Measurements from ENCODE around the gene GALNT11. TPM values are rescaled to one million over a fixed set of nuclear protein-coding genes. Genes with fewer than 3 reads are reported as not detected.
A peak's percentile ranks its signal among the peaks of the same experiment; 100 is the strongest.

GALNT11 gene
- total RNA-seq, 3 donors from 2014 or later = 57.1 to 65.7 (median 58.7) TPM

GRCh38 chr7:152130658-152131590, 105.5 kb downstream of the GALNT11 start:
- H3K27ac ChIP-seq = no peak overlapping the region
- DNase-seq (ENCODE audit: low spot score in 2 of 2) = no peak
- H3K4me3 ChIP-seq = no peak overlapping the region
- intact Hi-C loops (cut with DNase I; ENCODE audit: low total_unique reads) = no loop called here
- H3K9me3 ChIP-seq = no peaks in the 10 kb centered on the region
- TF ChIP-seq CTCF (IDR thresholded peaks at IDR 0.05) (no peak), POLR2AphosphoS5 (IDR thresholded peaks at IDR 0.05) (no peak), POLR2A (IDR thresholded peaks at IDR 0.05) (no peak)
- H3K27me3 ChIP-seq = no peaks in the 10 kb centered on the region
- H3K36me3 ChIP-seq = no peaks in the 10 kb centered on the region
- no peaks in the 10 kb centered on the region for H3K4me1 ChIP-seq

DNA sequence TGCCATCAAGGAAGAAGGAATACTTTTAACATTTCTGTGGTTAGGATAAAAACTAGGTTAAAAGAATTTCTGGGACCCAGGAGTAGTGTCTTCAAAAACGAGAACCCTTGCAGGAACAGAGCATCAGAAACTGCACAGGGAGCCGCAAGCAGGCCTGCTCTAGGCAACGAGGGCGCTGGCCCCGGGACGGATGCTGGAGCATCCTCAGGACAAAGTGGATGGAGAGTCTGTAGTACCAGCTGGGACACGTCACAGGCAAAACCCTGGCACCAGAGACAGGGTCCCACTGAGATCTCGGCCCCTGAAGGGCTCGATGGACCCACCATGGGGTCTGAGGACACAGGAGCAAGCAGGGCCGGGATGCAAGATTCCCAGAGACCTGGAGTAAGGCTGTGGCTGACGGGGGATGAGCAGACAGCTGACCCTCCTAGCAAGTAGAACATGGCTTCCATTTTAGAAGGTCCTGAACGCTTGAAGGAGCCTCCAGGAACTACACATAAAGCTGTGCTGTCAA, 106.6 kb downstream of the GALNT11 start:
- TF ChIP-seq POLR2AphosphoS5 (IDR thresholded peaks at IDR 0.05) (no peak), POLR2A (IDR thresholded peaks at IDR 0.05) (no peak), CTCF (IDR thresholded peaks at IDR 0.05) (no peak)
- Histone ChIP-seq H3K4me3 (no peak overlapping the region), H3K36me3 (no peaks in the 10 kb centered on the region), H3K27me3 (no peaks in the 10 kb centered on the region), H3K27ac (no peak overlapping the region), H3K9me3 (no peaks in the 10 kb centered on the region), H3K4me1 (no peaks in the 10 kb centered on the region)
- no peak for DNase-seq (ENCODE audit: low spot score in 2 of 2)
- intact Hi-C loops (cut with DNase I; ENCODE audit: low total_unique reads) = no loop called here

- Histone ChIP-seq H3K9me3 (no peaks in the 10 kb centered on the region), H3K4me1 (no peaks in the 10 kb centered on the region), H3K27me3 (no peaks in the 10 kb centered on the region), H3K36me3 (no peaks in the 10 kb centered on the region), H3K4me3 (no peak overlapping the region), H3K27ac (no peak overlapping the region)
- no peak for TF ChIP-seq POLR2AphosphoS5 (IDR thresholded peaks at IDR 0.05)
- TF ChIP-seq POLR2A (IDR thresholded peaks at IDR 0.05) = no peak
- DNase-seq (ENCODE audit: low spot score in 2 of 2) = no peak
- intact Hi-C loops (cut with DNase I; ENCODE audit: low total_unique reads) = no loop called here
Observed at GRCh38 chr7:152132812-152133211, 107.3 kb downstream of the GALNT11 start.

GRCh38 chr7:152133804-152134203, 108.3 kb downstream of the GALNT11 start:
- Histone ChIP-seq H3K4me3 (no peak overlapping the region), H3K27me3 (no peaks in the 10 kb centered on the region), H3K9me3 (no peaks in the 10 kb centered on the region), H3K27ac (no peak overlapping the region), H3K4me1 (no peaks in the 10 kb centered on the region), H3K36me3 (no peaks in the 10 kb centered on the region)
- TF ChIP-seq POLR2AphosphoS5 (IDR thresholded peaks at IDR 0.05) (no peak), POLR2A (IDR thresholded peaks at IDR 0.05) (no peak), CTCF (IDR thresholded peaks at IDR 0.05) (no peak)
- intact Hi-C loops (cut with DNase I; ENCODE audit: low total_unique reads) = no loop called here
- no peak for DNase-seq (ENCODE audit: low spot score in 2 of 2)

DNA sequence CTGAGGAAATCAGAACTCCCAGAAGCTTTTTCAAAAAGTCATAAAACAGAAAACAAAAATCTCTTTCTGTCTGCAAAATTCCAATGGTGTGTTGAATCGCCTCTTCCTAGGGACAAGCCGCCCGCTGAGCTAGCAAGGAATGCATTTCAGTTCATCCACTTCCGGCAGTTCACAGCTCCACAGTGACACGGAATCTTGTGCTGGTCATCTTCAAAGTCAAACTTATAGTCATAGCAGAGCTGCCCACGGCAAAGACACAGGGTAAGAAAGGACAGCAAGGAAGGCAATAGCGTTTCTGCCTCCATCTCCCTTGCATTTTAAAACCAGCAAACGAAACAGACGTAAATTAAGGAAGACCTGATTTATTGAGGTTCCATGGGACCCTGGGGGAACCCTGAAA, 111.2 kb downstream of the GALNT11 start:
- no peak for DNase-seq (ENCODE audit: low spot score in 2 of 2)
- Histone ChIP-seq H3K9me3 (no peaks in the 10 kb centered on the region), H3K4me3 (no peak overlapping the region), H3K27me3 (no peaks in the 10 kb centered on the region), H3K27ac (peak overlapping the region; percentile 14 to 19), H3K4me1 (no peaks in the 10 kb centered on the region), H3K36me3 (no peaks in the 10 kb centered on the region)
- intact Hi-C loops (cut with DNase I; ENCODE audit: low total_unique reads) = no loop called here
- TF ChIP-seq POLR2A (IDR thresholded peaks at IDR 0.05) = no peak
- TF ChIP-seq CTCF (IDR thresholded peaks at IDR 0.05) = no peak
- no peak for TF ChIP-seq POLR2AphosphoS5 (IDR thresholded peaks at IDR 0.05)

Measured in breast epithelium (tissue), 4 donors.